ENCODE results near the gene MON1B. TPM values are rescaled to one million over a fixed set of nuclear protein-coding genes. Genes with fewer than 3 reads are reported as not detected.
A peak's percentile ranks its signal among the peaks of the same experiment; 100 is the strongest.

Gene MON1B
- total and polyA plus RNA-seq, 10 of the 15 experiments (the other 5 are each of a cell fraction or from before 2014, with no cell fraction given) = 5.7 to 64.5 (median 21.7) TPM

GRCh38 chr16:77227745-77228144 is 36.8 kb downstream of the MON1B start (continued):
- TF ChIP-seq SIX5 (IDR thresholded peaks at IDR 0.05; ENCODE audit: low read depth, low read length, severe bottlenecking) (no peak), SUZ12 (IDR thresholded peaks at IDR 0.05; ENCODE audit: unreplicated experiment) (no peak), WRNIP1 (IDR thresholded peaks at IDR 0.05; ENCODE audit: borderline replicate concordance, low read depth, low read length) (no peak), RB1 (IDR thresholded peaks at IDR 0.05; ENCODE audit: borderline replicate concordance) (no peak), EED (IDR thresholded peaks at IDR 0.05; ENCODE audit: low read depth) (no peak), FOXK2 (IDR thresholded peaks at IDR 0.05) (no peak), ZNF384 (IDR thresholded peaks at IDR 0.05; ENCODE audit: borderline replicate concordance, low read depth, low read length) (no peak), TCF3 (IDR thresholded peaks at IDR 0.05; ENCODE audit: borderline replicate concordance, insufficient read depth, low read depth, low read length) (no peak), ATF2 (IDR thresholded peaks at IDR 0.05; ENCODE audit: low read length) (no peak), POLR2AphosphoS2 (IDR thresholded peaks at IDR 0.05; ENCODE audit: low read depth, low read length) (no peak), DPF2 (IDR thresholded peaks at IDR 0.05) (0 out of 2 replicates have a peak, but pooled peaks have one; percentile 14), MEF2B (IDR thresholded peaks at IDR 0.05; ENCODE audit: partially characterized antibody, poor library complexity, severe bottlenecking) (peak; percentile 52), FOXM1 (IDR thresholded peaks at IDR 0.05; ENCODE audit: low read depth, low read length) (no peak), E4F1 (IDR thresholded peaks at IDR 0.05; ENCODE audit: borderline replicate concordance, partially characterized antibody) (no peak), NRF1 (conservative IDR thresholded peaks at IDR 0.05; ENCODE audit: low read depth, low read length) (no peak), BCL11A (IDR thresholded peaks at IDR 0.05; ENCODE audit: low read depth, low read length) (0 out of 2 replicates have a peak, but pooled peaks have one; percentile 8)

All from GM12878 (cell line).